Dendritic cell treated with granulocyte-macrophage colony-stimulating factor and Interleukin-4, amounts not matched to agents 40 ng/mL and 50 ng/mL, for 4 days (primary cell): ENCODE data around the gene HDGF.
"Not testable (repeated sequence)": the region's sequence is repeated elsewhere in the genome, so short reads cannot be mapped to it uniquely, and the experiment has no call there.

Source experiments
- H3K27ac Mint-ChIP-seq: one replicate; pipeline ENCODE4 v1.8.0; 2022; ENCODE audit warnings: mild to moderate bottlenecking, mixed read lengths
- H3K27me3 Mint-ChIP-seq: one replicate; pipeline ENCODE4 v1.8.0; 2022; ENCODE audit warnings: mild to moderate bottlenecking, mixed read lengths
- H3K36me3 Mint-ChIP-seq: one replicate; pipeline ENCODE4 v1.8.0; 2022; ENCODE audit warnings: low read depth, mixed read lengths
- H3K4me1 Mint-ChIP-seq: one replicate; pipeline ENCODE4 v1.8.0; 2022; ENCODE audit warnings: low read depth, mixed read lengths
- H3K4me3 Mint-ChIP-seq: one replicate; pipeline ENCODE4 v1.8.0; 2022; ENCODE audit warnings: mild to moderate bottlenecking, moderate library complexity, mixed read lengths
- H3K9me3 Mint-ChIP-seq: one replicate; pipeline ENCODE4 v1.8.0; 2022; ENCODE audit warnings: mixed read lengths
- intact Hi-C: fragments of 100-400 bp; cut with micrococcal nuclease; formaldehyde crosslinking; loops from one replicate; pipeline ENCODE4 v1.15.0; 2022

HDGF gene

DNA sequence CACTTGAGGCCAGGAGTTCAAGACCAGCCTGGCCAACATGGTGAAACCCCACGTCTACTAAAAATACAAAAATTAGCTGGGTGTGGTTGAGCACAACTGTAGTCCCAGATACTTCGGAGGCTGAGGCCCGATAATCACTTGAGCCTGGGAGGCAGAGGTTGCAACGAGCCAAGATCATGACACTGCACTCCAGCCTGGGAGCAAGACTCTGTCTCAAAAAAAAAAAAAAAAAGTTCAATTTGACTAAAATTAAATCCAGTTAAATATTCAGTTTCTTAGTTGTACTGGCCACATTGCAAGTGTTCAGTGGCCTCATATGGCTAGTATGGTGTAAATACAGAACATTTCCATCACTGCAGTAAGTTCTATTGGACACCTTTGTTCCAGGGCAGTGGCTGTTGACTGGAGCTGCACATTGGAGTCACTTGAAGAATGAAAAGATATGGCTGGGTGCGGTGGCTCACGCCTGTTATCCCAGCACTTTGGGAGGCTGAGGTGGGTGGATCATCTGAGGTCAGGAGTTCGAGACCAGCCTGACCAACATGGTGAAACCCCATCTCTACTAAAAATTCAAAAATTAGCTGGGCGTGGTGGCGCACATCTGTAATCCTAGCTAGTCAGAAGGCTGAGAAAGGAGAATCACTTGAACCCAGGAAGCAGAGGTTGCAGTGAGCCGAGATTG lies 6.2 kb upstream of the HDGF start:
- H3K4me3 Mint-ChIP-seq, H3K9me3 Mint-ChIP-seq, intact Hi-C loops, H3K27ac Mint-ChIP-seq, H3K27me3 Mint-ChIP-seq, H3K36me3 Mint-ChIP-seq: not testable (repeated sequence)
- H3K4me1 Mint-ChIP-seq, result peaks cover 11% of the 10 kb centered on the region

DNA sequence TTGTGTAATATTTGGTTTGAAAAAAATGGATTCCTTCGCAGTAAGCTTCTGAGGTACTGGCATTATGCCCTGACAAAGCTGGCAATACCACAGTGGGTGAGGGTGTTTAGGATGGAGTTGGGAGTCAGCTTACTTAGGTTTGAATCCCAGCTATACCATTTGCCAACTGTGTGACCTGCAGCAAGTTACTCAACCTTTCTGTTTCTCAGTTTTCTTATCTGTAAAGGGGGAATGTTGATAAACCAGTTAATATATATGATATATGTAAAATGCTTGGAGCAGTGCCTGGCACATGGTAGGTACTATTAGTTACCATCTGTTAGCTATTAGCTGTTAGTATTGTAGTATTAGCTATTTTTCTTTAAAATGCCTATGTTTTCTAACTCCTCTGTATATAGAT lies 4.9 kb upstream of the HDGF start:
- no peak overlapping the region for H3K27ac Mint-ChIP-seq
- H3K36me3 Mint-ChIP-seq, result peaks cover 12% of the 10 kb centered on the region
- H3K4me3 Mint-ChIP-seq, result no peak overlapping the region
- H3K4me1 Mint-ChIP-seq, result peaks cover 13% of the 10 kb centered on the region
- no peaks in the 10 kb centered on the region for H3K9me3 Mint-ChIP-seq
- H3K27me3 Mint-ChIP-seq, result no peaks in the 10 kb centered on the region
- intact Hi-C loops, result no loop called here

DNA sequence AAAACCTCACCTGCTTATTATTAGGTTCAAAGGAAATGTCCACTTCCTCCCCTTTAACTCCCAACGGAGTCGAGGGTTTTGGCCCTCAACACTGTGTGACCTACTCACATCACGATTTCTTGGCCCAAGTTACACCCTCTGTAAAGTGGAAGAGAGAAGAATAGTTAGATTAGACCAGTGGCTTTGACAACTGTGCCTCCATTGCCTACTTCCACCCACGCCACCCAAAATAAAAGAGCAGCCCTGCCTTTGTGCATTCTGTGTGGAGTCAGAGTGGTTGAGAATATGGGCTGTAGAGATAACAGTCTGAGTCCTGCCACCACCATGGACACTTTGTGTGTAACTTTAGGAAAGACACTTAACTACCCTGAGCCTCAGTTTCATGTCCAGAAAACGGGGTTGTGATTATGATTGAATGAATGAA lies 4.1 kb upstream of the HDGF start:
- intact Hi-C loops, result no loop called here
- Mint-ChIP-seq H3K9me3 (no peaks in the 10 kb centered on the region), H3K4me3 (no peak overlapping the region), H3K27me3 (no peaks in the 10 kb centered on the region), H3K4me1 (peaks cover 13% of the 10 kb centered on the region), H3K27ac (no peak overlapping the region), H3K36me3 (peaks cover 19% of the 10 kb centered on the region)

DNA sequence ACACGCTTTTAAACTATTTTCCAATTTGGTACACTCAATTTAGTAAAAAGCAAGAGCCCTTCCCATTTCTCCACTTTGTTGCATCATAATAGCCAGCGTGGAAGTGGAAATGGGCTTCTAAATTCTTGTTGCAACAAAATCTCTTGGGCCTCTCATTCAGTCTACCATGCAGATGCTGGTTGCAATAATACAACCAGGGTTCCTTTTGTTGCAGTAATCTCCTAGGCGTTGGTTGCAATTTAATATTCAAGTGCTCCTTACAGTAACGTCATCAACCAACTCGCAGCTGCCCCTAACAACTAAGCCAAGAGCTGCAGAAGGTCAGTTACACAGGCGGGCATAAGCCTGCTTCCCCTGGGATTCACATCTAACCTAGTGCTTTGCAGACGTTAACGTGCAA lies 2.7 kb upstream of the HDGF start:
- Mint-ChIP-seq H3K4me1 (peaks cover 26% of the 10 kb centered on the region), H3K27me3 (no peaks in the 10 kb centered on the region), H3K9me3 (no peaks in the 10 kb centered on the region), H3K36me3 (peaks cover 30% of the 10 kb centered on the region), H3K4me3 (no peak overlapping the region), H3K27ac (no peak overlapping the region)
- intact Hi-C loops, result no loop called here

DNA sequence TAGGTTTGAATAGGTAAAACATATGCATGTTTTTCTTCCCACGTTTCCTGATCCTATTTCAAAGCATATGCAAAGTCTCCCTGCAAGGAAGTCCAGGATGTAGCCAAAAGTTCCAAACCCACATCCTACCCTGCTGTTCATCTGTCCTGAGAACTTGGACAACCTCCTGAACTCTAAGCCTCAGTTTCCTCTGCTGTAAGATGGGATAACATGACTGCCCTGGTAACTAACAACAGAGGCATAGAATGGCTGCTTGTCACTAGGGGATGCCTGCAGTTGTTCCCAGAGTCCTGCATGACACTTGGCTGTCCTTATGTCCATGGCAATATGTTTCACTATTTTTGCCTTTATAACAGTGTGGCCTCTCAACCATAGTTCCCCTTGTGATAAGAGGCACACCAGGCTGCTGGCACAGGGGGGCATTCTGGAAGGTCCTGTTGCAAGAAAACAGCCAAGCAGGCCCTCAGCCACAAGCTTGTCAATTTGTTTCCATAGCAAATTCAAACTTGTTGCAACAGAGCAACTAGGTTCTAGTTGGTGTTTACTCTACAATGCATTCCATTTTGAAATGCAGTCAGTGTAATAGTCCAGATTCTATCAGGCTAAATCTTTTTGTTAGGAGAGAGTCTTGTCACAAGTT lies 1.5 kb upstream of the HDGF start:
- Mint-ChIP-seq H3K4me3 (peak overlapping the region; percentile 57), H3K27me3 (no peaks in the 10 kb centered on the region), H3K9me3 (no peaks in the 10 kb centered on the region), H3K36me3 (peaks cover 34% of the 10 kb centered on the region), H3K4me1 (peaks cover 39% of the 10 kb centered on the region), H3K27ac (peak overlapping the region; percentile 92)
- intact Hi-C loops, result no loop called here

DNA sequence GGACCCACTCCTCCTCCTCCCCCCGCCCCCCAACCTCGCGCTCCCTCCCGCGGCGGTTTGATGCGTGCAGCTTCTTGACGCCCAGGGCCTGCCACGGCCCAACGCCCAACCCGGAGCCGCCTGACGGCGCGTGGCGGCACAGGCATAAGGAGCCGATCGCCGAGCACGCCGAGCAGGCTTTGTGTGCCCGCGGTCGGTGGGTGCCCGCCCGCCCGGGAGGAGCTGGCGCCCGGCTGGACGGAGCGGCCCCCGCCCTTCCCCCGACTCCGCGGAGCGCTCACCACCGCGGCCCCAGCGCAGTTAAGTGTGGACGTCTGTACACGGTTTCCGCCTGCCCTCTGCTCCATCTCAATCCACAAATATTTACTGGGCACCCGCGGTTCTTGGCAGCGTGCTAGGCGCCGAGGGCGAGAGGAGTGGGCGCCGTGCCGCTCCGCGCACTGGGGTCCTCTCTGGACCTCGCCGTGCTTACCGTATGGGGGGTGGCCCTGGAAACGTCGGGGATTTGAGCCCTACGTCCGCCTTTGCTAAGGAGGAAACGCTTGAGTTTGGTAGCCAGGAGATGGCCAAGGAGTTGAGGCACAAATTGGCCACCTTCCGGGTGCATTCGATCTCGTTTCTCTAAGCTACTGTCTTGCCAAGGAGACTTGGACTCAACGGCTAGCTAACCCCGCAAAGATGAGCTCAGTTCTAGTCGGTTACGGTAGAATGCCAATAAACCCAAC lies 444 bp upstream of the HDGF start:
- H3K27me3 Mint-ChIP-seq, result no peaks in the 10 kb centered on the region
- H3K36me3 Mint-ChIP-seq, result peaks cover 40% of the 10 kb centered on the region
- H3K4me3 Mint-ChIP-seq, result peak overlapping the region; percentile 91
- intact Hi-C loops, result loop anchor here (1.0 kb wide), 2 partner anchors 11 to 15 kb away; partner anchors contain the start of genes MRPL24 and PRCC
- no peaks in the 10 kb centered on the region for H3K9me3 Mint-ChIP-seq
- peaks cover 47% of the 10 kb centered on the region for H3K4me1 Mint-ChIP-seq
- peak overlapping the region; percentile 92 for H3K27ac Mint-ChIP-seq

DNA sequence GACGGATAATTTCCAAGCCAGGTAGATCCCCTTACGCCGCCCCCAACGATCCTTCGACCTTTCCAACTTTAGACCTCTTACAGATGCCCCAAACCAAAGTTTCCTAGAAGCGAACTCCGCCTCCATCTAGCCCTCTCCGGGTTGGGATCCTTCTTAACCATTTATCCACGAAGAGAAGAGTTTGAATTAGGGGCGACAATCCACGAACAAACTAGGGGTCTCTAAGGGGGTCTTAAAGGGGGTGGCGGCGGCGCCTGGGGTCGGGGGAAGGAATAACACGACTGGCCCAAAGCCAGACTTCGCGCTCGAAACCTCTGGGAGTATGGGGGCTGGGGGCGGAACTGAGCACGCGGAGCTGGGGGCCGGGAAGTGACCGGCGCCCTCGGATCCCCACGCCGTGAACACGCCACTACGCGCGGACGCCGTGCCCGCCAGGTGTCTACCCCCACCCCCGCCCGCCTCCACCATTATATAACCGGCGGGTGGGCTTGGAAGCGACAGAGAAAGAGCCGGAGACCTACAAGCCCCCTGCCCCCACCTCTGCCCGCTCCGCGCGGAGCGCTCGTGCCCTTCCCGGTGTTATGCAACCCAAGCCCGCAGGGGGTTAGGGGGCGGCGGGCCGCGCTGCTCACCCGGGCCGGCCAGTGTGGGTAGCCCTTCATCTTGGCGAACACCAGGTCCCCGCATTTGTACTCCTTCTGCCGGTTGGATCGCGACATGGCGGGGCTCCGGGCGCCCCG lies 594 bp downstream of the HDGF start:
- H3K27me3 Mint-ChIP-seq, result no peaks in the 10 kb centered on the region
- peak overlapping the region; percentile 92 for H3K27ac Mint-ChIP-seq
- H3K36me3 Mint-ChIP-seq, result peaks cover 48% of the 10 kb centered on the region
- intact Hi-C loops, result loop anchor here (1.0 kb wide), 2 partner anchors 10 to 16 kb away; partner anchors contain the start of genes MRPL24 and PRCC
- no peaks in the 10 kb centered on the region for H3K9me3 Mint-ChIP-seq
- H3K4me3 Mint-ChIP-seq, result peak overlapping the region; percentile 90
- H3K4me1 Mint-ChIP-seq, result peaks cover 58% of the 10 kb centered on the region

DNA sequence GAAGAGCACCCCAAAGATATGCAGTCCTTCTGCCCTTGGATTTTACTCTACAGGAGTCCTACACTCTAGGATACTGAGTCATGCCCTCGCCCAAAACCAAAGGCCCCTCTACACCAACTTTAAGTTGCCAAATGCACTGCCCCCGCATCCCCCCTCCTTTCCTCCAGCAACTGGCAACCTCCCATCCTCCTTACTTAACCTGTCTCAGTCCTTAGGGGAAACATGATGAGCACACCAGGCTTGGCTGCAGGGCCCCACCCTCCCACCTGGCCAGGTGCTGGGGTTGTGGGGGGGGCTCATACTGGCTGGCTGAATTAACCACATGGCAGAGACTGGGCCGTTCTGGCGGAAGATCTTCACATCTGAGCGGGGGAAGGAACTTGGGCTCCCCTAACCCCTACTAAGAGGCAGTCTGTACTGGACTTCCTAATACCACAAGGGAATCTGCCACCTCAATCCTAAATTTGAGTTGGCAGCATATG lies 1.2 kb downstream of the HDGF start:
- H3K4me1 Mint-ChIP-seq, result peaks cover 63% of the 10 kb centered on the region

DNA sequence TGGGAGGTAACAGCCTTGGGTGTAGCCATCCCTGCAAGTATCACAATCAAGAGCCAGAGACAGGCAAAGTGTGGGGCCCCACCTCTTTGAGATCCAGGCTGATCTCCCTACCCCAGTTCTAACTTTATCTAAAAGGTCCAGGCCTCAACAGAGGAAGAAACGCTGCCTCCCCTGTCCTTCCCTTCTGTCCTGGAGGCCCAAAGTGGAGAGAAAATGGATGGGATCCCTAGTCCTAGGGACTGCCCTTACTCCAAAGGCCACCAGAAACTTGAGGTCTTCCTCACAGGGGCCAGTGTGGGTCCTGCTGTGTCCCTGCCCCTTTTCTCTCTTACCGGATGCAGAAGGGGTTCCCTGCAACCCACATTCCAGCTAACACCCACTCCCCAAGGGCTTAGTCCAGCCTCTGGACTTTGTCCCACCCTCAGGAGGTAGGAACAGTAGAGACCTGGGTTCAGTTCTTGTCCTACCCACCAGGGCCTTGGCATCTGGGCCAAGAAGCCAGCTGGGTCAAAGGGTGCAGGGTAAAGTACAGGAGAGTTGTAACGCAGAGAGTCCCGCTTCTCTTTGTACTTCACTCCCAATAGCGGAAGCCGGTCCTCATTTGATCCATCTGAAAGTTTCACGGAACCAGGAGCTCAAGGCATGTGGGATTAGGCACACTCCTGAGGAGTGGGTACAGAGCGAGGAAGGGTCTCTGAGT lies 1.9 kb downstream of the HDGF start:
- Mint-ChIP-seq H3K4me3 (peak overlapping the region; percentile 90), H3K27me3 (no peaks in the 10 kb centered on the region), H3K4me1 (peaks cover 65% of the 10 kb centered on the region), H3K9me3 (no peaks in the 10 kb centered on the region), H3K27ac (peak overlapping the region; percentile 92), H3K36me3 (peaks cover 61% of the 10 kb centered on the region)
- intact Hi-C loops, result no loop called here

More for the DNA sequence above, 1.2 kb downstream of the HDGF start:
- Mint-ChIP-seq H3K9me3 (no peaks in the 10 kb centered on the region), H3K27ac (peak overlapping the region; percentile 92), H3K36me3 (peaks cover 55% of the 10 kb centered on the region), H3K4me3 (peak overlapping the region; percentile 90), H3K27me3 (no peaks in the 10 kb centered on the region)
- intact Hi-C loops, result no loop called here

DNA sequence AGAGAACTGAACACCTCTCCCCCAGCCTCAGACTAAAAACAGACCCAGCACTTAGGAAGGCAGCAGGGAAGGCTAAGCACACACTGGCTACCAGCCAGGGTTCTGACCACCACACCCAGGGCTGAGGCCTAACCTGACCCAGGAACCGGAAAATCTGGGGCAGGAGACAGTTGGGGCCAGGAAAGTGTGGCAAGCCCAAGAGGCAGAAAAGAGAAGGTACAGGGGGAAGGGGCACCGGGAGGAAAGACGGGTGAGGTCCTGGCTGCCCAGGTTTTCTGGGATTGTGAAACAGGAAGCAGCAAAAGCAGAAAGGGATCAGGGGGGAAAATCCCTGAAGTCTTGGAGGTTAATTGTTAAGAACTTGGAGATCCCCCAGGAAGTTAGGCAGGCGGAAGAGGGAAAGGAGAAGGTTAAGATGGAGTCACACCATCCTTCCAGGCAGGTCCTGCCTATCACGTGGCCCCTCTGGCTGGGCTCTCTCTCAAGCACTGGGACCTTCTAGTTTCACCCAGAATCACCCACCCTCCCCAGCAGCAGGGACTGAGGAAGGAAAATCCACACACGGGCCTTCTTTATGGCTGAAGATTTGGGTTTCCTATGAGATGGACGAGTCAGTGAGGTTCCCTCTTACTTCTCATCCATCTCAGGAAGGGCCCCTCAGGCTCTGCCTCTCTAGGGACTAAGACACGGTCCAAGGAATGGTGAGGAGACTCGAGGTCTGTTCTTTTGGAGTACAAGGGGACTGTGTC lies 2.6 kb downstream of the HDGF start:
- intact Hi-C loops, result no loop called here
- Mint-ChIP-seq H3K4me1 (peaks cover 72% of the 10 kb centered on the region), H3K36me3 (peaks cover 69% of the 10 kb centered on the region)

DNA sequence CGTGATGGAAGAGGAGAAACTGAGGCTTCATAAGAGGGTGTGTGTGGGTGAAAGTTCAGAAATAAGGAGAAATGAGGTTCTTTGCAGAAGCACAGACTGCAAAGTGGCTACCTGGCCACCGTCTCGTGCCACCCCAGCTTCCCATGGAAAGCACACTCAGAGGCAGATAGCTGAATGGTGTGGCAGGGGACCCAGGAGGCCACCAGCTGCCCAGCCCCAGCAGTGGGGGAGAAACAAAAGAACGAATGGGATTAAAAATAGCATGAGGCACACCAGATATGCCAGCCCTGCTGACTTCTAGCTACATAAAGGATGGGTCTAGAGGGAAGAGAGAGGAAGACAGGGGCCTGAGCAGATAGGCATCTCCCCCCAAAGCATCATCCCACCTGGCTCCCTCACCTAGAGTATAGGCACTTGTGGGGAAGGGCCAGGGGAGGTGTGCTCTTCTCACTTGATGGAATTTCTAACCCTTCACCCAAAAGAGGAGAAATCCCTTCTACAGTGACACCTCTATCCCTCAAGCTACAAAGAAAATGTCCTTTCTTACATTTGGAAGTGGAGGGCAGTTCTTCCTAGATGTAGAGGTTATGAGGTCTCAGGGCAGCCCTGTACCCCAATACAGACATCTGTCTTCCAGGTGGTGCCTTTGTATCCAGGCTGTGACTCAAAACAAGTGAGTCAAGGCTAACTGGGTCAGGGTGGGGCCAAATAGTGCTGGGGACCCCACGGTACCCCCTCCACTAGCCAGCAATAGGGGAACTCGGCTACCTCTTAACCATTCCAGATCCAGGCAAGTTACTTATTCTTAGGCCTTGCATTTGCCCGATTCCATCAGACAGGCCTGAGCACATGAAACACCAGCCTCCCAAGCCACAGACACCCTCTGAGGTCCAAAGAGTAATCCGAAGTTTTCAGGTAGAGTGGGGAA lies 3.5 kb downstream of the HDGF start:
- peaks cover 77% of the 10 kb centered on the region for H3K36me3 Mint-ChIP-seq
- intact Hi-C loops, result no loop called here
- peaks cover 78% of the 10 kb centered on the region for H3K4me1 Mint-ChIP-seq

More for the DNA sequence above, 2.6 kb downstream of the HDGF start:
- no peaks in the 10 kb centered on the region for H3K9me3 Mint-ChIP-seq
- H3K27ac Mint-ChIP-seq, result peak overlapping the region; percentile 92
- peak overlapping the region; percentile 90 for H3K4me3 Mint-ChIP-seq
- H3K27me3 Mint-ChIP-seq, result no peaks in the 10 kb centered on the region

More for the DNA sequence above, 3.5 kb downstream of the HDGF start:
- no peaks in the 10 kb centered on the region for H3K9me3 Mint-ChIP-seq
- peak overlapping the region; percentile 92 for H3K27ac Mint-ChIP-seq
- no peaks in the 10 kb centered on the region for H3K27me3 Mint-ChIP-seq
- H3K4me3 Mint-ChIP-seq, result peak overlapping the region; percentile 90
